Motor neuron (in vitro differentiated cells): ENCODE data around the gene AMTN. TPM values are rescaled to one million over a fixed set of nuclear protein-coding genes. Genes with fewer than 3 reads are reported as not detected.
A peak's percentile ranks its signal among the peaks of the same experiment; 100 is the strongest.
"Not testable (repeated sequence)": the region's sequence is repeated elsewhere in the genome, so short reads cannot be mapped to it uniquely, and the experiment has no call there.

ENCODE experiments used
- ATAC-seq, 8 experiments: fragments of 200-7000 bp; cut with Tn5 transposase; replicated peaks in 6 of 8; 2 replicates each; pipeline ENCODE4 v1.8.0; 2021; ENCODE audit warnings: mild to moderate bottlenecking in 8 of 8, moderate library complexity in 8 of 8
- H3K27ac ChIP-seq, 2 donors: fragments of 250-450 bp; sonication (Bioruptor Pico); 2 replicates each; pipeline ENCODE4 v1.9.0; 2021; ENCODE audit warnings: antibody characterized with exemption in 2 of 2, mild to moderate bottlenecking in 2 of 2, moderate library complexity in 1 of 2
- H3K4me1 ChIP-seq, 2 donors: fragments of 250-450 bp; sonication (Bioruptor Pico); replicated peaks in 1 of 2; 2 replicates each; pipeline ENCODE4 v1.6.1; 2021; ENCODE audit warnings: antibody characterized with exemption in 2 of 2, mild to moderate bottlenecking in 2 of 2, moderate library complexity in 1 of 2
- H3K4me3 ChIP-seq, 5 donors: fragments of 250-450 bp; sonication (Bioruptor Pico); 2 replicates each; pipeline ENCODE4 v1.9.0; 2021; ENCODE audit warnings: antibody characterized with exemption in 5 of 5, mild to moderate bottlenecking in 5 of 5, moderate library complexity in 4 of 5
- WGBS, 10 experiments: fragments of 450-650 bp; shearing (Covaris generic); methylation state at CpG; one replicate each; pipeline ENCODE4 v1.0.0; 2022; 5-methylcytosine and 5-hydroxymethylcytosine counted together
- in situ Hi-C, 9 experiments: fragments of 400-800 bp; cut with MboI; loops; one replicate each; pipeline ENCODE4 v1.15.0; 2021; ENCODE audit warnings: low sequenced_read_pairs in 9 of 9, low pct_unique_long_range_greater_than_20kb in 2 of 9; ENCODE audit not compliant: unreplicated experiment in 9 of 9
- total RNA-seq, 8 experiments: library from RNA; unstranded; fragments of 300-600 nt; gene quantifications; 2 replicates each; pipeline versions ENCODE4 v1.2.3 to v1.2.4, GENCODE V29; 2022

The AMTN gene
- total RNA-seq: 10 to 100 TPM in 1 of 8 experiments, 1 to 10 TPM in 1, under 1 TPM in 1, not detected in 5; 0.46 to 55.5 (median 2.6) TPM

GRCh38 chr4:70518269-70518668 lies at the start of gene AMTN:
TSS of gene AMTN (plus strand) at chr4:70518569. CDS start at chr4:70518778, 209 bp downstream.
- in situ Hi-C loops: loop anchor here in 5 of 9 experiments (25.0 kb wide), 3 partner anchors 606 to 831 kb away; no protein-coding TSS in a partner anchor
- H3K4me1 ChIP-seq: no peaks in the 10 kb centered on the region
- no peak for ATAC-seq

GRCh38 chr4:70471897-70472296 lies 46.5 kb upstream of the AMTN start, which contains the start of gene MUC7:
TSS of gene MUC7 (plus strand) at chr4:70472197. CDS start at chr4:70474022, 1,825 bp downstream.
- Histone ChIP-seq H3K27ac (no peak within 1 kb of the TSS), H3K4me1 (no peaks in the 10 kb centered on the region), H3K4me3 (no peak within 1 kb of the TSS)
- ATAC-seq: no peak
- WGBS, 10 experiments: 12 to 87% (median 63%) methylated on average over 1 to 4 of the region's 4 CpGs; no CpG with 5 or more reads in 1 of the 10 experiments
- in situ Hi-C loops: no loop called here

More at GRCh38 chr4:70518269-70518668, at the start of gene AMTN:
- 0 to 81% (median 66%) methylated on average over 2 of the region's 2 CpGs for WGBS, 10 experiments
- no peak within 1 kb of the TSS for H3K27ac ChIP-seq
- no peak within 1 kb of the TSS for H3K4me3 ChIP-seq

GRCh38 chr4:70473679-70474078 lies 44.7 kb upstream of the AMTN start:
- peak in 2 of 8 experiments; percentile 23 to 71 for ATAC-seq
- WGBS, 10 experiments: 0 to 100% (median 74%) methylated on average over 1 to 4 of the region's 4 CpGs
- in situ Hi-C loops: no loop called here
- H3K4me3 ChIP-seq: no peak overlapping the region
- no peaks in the 10 kb centered on the region for H3K4me1 ChIP-seq
- H3K27ac ChIP-seq: no peak overlapping the region

GRCh38 chr4:70488748-70489147 lies 29.6 kb upstream of the AMTN start:
- 0 to 100% (median 83%) methylated on average over 1 to 3 of the region's 3 CpGs; no CpG with 5 or more reads in 1 of the 10 experiments for WGBS, 10 experiments
- ATAC-seq: peak in 2 of 8 experiments; percentile 39 to 93
- Histone ChIP-seq H3K4me1 (no peaks in the 10 kb centered on the region), H3K27ac (no peak overlapping the region), H3K4me3 (no peak overlapping the region)
- in situ Hi-C loops: loop anchor here in 1 of 9 experiments (25.0 kb wide), 1 partner anchor 176 kb away; no protein-coding TSS in a partner anchor

GRCh38 chr4:70496231-70496630 lies 22.1 kb upstream of the AMTN start:
- Histone ChIP-seq H3K4me3 (no peak overlapping the region), H3K27ac (no peak overlapping the region), H3K4me1 (no peaks in the 10 kb centered on the region)
- in situ Hi-C loops: loop anchor here in 1 of 9 experiments (25.0 kb wide), 1 partner anchor 184 kb away; no protein-coding TSS in a partner anchor
- 19 to 100% (median 80%) methylated on average over 2 to 6 of the region's 6 CpGs for WGBS, 10 experiments
- ATAC-seq: no peak

- in situ Hi-C loops: loop anchor here in 5 of 9 experiments (25.0 kb wide), 3 partner anchors 590 to 815 kb away; no protein-coding TSS in a partner anchor
- ATAC-seq, H3K4me3 ChIP-seq, H3K4me1 ChIP-seq, H3K27ac ChIP-seq: not testable (repeated sequence)
- 34 to 94% (median 76%) methylated on average over 4 to 7 of the region's 8 CpGs; no CpG with 5 or more reads in 3 of the 10 experiments for WGBS, 10 experiments
Measured at GRCh38 chr4:70501838-70502237, 16.5 kb upstream of the AMTN start.

GRCh38 chr4:70504733-70505132 lies 13.6 kb upstream of the AMTN start:
- H3K4me1 ChIP-seq: no peaks in the 10 kb centered on the region
- WGBS, 10 experiments: 5 to 67% (median 47%) methylated on average over 2 to 4 of the region's 4 CpGs
- H3K27ac ChIP-seq: no peak overlapping the region
- no peak for ATAC-seq
- no peak overlapping the region for H3K4me3 ChIP-seq
- in situ Hi-C loops: loop anchor here in 5 of 9 experiments (25.0 kb wide), 3 partner anchors 592 to 817 kb away; no protein-coding TSS in a partner anchor

GRCh38 chr4:70505151-70505748 lies 13.1 kb upstream of the AMTN start:
- peak in 4 of 8 experiments; percentile 58 to 81 (median 76) for ATAC-seq
- Histone ChIP-seq H3K27ac (no peak overlapping the region), H3K4me3 (no peak overlapping the region), H3K4me1 (no peaks in the 10 kb centered on the region)
- in situ Hi-C loops: loop anchor here in 5 of 9 experiments (25.0 kb wide), 3 partner anchors 593 to 818 kb away; no protein-coding TSS in a partner anchor
- WGBS, 10 experiments: 0 to 16% (median 5%) methylated on average over 1 to 7 of the region's 7 CpGs

- in situ Hi-C loops: loop anchor here in 5 of 9 experiments (25.0 kb wide), 3 partner anchors 596 to 822 kb away; no protein-coding TSS in a partner anchor
Measured at GRCh38 chr4:70508801-70509200, 9.6 kb upstream of the AMTN start.

GRCh38 chr4:70511365-70511764 lies 7.0 kb upstream of the AMTN start:
- no peaks in the 10 kb centered on the region for H3K4me1 ChIP-seq
- WGBS, 10 experiments: 39 to 100% (median 93%) methylated on average over 2 to 3 of the region's 3 CpGs; no CpG with 5 or more reads in 4 of the 10 experiments

More at GRCh38 chr4:70508801-70509200, 9.6 kb upstream of the AMTN start:
- ATAC-seq: no peak
- H3K4me3 ChIP-seq: no peak overlapping the region
- 0 to 59% (median 25%) methylated on average over 1 of the region's 1 CpG; no CpG with 5 or more reads in 2 of the 10 experiments for WGBS, 10 experiments
- H3K27ac ChIP-seq: no peak overlapping the region
- no peaks in the 10 kb centered on the region for H3K4me1 ChIP-seq

GRCh38 chr4:70515367-70516250 lies 2.8 kb upstream of the AMTN start:
- peak in 2 of 8 experiments; percentile 25 to 52 for ATAC-seq
- in situ Hi-C loops: loop anchor here in 5 of 9 experiments (25.0 kb wide), 3 partner anchors 603 to 828 kb away; no protein-coding TSS in a partner anchor
- Histone ChIP-seq H3K4me1 (no peaks in the 10 kb centered on the region), H3K4me3 (no peak overlapping the region), H3K27ac (no peak overlapping the region)
- WGBS, 10 experiments: 29 to 100% (median 75%) methylated on average over 1 to 4 of the region's 4 CpGs

More at GRCh38 chr4:70511365-70511764, 7.0 kb upstream of the AMTN start:
- in situ Hi-C loops: loop anchor here in 5 of 9 experiments (25.0 kb wide), 3 partner anchors 599 to 824 kb away; no protein-coding TSS in a partner anchor
- Histone ChIP-seq H3K27ac (no peak overlapping the region), H3K4me3 (no peak overlapping the region)
- ATAC-seq: peak in 2 of 8 experiments; percentile 32 to 39

GRCh38 chr4:70518716-70519115 lies 347 bp downstream of the AMTN start:
- Histone ChIP-seq H3K27ac (no peak overlapping the region), H3K4me1 (no peaks in the 10 kb centered on the region), H3K4me3 (no peak overlapping the region)
- WGBS, 10 experiments: 0 to 95% (median 60%) methylated on average over 1 to 3 of the region's 3 CpGs
- in situ Hi-C loops: loop anchor here in 5 of 9 experiments (25.0 kb wide), 3 partner anchors 606 to 831 kb away; no protein-coding TSS in a partner anchor
- ATAC-seq: no peak
